ENCODE results near the gene ENAM.
"Not testable (repeated sequence)": the region's sequence is repeated elsewhere in the genome, so short reads cannot be mapped to it uniquely, and the experiment has no call there.

ENAM gene

DNA sequence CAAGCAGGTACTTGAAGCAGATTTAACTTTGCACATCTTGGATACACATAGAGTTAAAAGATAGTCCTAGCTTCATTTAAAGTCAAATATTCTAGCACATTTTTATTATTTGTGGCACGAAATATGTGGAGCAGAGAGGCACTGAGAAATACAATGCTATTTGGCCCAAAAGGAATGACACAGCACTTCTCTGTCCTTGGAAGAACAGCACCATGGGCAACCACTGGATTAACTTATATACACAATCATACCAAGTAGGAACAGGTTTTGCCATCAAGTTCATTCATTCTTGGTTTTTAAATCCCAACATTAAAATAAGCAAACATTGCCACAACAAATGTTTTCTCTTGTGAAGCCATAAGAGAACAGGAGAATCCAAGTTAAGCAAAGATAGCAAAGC is 924 bp upstream of the ENAM start:
- TF ChIP-seq, protein P1, sequence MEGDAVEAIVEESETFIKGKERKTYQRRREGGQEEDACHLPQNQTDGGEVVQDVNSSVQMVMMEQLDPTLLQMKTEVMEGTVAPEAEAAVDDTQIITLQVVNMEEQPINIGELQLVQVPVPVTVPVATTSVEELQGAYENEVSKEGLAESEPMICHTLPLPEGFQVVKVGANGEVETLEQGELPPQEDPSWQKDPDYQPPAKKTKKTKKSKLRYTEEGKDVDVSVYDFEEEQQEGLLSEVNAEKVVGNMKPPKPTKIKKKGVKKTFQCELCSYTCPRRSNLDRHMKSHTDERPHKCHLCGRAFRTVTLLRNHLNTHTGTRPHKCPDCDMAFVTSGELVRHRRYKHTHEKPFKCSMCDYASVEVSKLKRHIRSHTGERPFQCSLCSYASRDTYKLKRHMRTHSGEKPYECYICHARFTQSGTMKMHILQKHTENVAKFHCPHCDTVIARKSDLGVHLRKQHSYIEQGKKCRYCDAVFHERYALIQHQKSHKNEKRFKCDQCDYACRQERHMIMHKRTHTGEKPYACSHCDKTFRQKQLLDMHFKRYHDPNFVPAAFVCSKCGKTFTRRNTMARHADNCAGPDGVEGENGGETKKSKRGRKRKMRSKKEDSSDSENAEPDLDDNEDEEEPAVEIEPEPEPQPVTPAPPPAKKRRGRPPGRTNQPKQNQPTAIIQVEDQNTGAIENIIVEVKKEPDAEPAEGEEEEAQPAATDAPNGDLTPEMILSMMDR (IDR thresholded peaks at IDR 0.05; ENCODE audit: borderline replicate concordance, insufficient read depth, low read depth, low read length) = no peak
- no peak overlapping the region for H3K4me3 ChIP-seq (ENCODE audit: low read depth, low read length)

DNA sequence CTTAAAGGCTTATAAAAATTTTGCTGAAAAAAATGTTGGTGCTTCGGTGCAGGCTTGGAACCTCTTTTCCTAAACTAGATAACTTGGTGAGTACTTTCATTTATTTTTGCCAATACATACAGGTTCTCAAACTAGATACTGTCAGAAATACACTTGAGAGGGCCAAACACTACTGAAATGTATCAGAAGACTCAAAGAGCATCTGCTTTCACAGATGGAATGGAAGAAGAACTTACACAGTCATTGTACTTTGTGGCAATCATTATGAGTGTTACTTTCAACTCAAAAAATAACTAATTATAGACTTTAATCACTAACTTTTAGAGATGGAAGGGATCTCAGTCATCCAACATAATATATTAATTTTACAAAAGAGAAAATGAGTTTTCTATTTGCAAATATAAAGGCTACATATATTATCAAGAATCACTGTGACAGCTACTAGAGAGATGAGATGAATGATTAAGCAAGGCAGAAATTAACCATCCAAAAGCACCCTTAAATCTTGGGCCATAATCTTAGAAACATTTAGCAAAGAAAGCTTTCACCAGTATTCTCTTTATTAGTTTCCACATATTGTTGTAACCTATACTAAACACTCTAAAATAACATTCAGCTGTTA is 1.0 kb downstream of the ENAM start:
- TF ChIP-seq, protein P1 (IDR thresholded peaks at IDR 0.05; ENCODE audit: borderline replicate concordance, insufficient read depth, low read depth, low read length) = no peak
- H3K4me3 ChIP-seq (ENCODE audit: low read depth, low read length) = no peak overlapping the region

DNA sequence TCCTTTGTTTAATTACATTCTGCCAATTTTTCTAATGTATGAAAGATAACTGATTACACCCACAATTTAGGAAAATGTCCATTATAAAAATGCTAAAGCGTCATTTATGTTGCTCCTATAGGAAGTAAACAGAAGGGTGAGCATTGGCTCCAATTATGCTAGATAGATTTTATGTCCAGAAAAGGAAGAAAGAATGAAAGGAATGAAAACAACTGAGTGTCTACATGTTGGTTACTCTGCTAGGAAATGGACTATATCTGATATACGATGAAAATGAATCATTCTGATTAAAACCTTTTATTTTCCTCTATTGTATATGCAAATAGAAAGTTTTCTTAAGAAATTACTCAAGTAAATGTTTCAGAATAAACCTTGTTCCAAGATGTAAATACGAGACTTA is 1.6 kb downstream of the ENAM start:
- no peak overlapping the region for H3K4me3 ChIP-seq (ENCODE audit: low read depth, low read length)
- TF ChIP-seq, protein P1 (IDR thresholded peaks at IDR 0.05; ENCODE audit: borderline replicate concordance, insufficient read depth, low read depth, low read length) = no peak

DNA sequence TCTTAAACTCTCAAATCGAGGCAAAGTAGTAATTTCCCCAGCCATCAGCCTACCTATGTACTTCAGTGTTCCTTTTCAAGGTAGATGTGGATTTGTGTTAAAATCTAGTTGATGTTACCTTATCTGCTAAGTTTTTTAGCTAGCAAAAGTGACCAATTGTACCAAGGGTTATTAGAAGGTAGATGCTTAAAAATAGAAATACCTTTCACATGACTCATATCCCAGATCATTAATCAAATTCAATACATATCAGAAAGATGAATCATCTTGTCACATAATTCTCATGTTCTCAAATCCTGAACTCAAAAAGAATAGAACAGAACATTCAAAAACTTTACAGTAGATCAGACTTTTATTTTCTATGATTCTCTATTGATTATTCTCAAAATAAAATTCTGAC is 3.5 kb downstream of the ENAM start:
- TF ChIP-seq, protein P1 (IDR thresholded peaks at IDR 0.05; ENCODE audit: borderline replicate concordance, insufficient read depth, low read depth, low read length) = no peak
- no peak overlapping the region for H3K4me3 ChIP-seq (ENCODE audit: low read depth, low read length)

DNA sequence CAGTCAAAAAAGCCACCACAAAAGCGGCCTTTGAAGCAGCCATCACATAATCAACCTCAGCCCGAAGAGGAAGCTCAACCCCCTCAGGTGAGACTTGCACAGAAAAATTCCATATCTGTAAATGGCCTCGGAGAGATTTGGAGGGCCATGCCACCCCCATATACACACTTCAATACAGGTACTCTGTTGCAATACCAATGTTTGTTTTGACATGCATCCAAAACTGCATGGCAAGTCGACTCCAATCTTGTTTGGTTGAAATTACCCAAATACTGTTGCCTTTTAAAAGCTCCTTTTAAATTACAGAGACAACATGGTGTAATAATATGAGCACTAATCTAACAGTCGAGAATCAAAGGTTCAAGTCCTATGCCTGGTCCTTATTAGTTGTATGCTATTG is 5.9 kb downstream of the ENAM start:
- H3K4me3 ChIP-seq (ENCODE audit: low read depth, low read length) = no peak overlapping the region
- TF ChIP-seq, protein P1 (IDR thresholded peaks at IDR 0.05; ENCODE audit: borderline replicate concordance, insufficient read depth, low read depth, low read length) = no peak

DNA sequence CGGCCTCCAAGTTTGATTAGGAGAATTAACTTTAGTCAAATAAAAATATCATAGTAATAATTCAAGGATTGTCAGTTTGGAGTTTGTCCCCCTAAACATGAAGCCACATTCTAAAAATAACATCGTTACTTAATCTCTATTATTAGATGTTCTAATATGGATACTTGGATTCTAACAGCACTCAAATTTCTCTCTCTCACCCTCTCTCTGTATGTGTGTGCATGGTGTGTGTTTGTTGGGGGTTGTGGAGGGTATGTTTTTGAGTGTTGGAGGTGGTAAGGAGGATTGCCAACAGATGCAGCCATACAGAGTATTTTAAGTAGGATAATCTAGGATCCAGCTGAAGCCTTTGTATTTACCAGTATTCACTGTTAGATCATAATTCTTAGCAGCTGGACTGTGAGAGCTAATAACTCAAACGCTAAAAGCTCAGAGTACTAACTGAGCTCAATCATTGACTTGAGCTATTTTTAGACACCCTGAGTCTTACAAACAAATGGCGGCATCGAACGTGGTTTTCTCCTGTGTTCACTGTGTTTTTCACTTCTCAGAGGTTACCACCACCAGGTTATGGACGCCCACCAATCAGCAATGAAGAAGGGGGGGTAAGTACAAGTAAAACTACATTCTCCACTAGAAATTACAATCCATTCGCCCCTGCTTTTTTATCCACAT is 8.8 kb downstream of the ENAM start:
- no peak overlapping the region for H3K4me3 ChIP-seq (ENCODE audit: low read depth, low read length)
- TF ChIP-seq, protein P1 (IDR thresholded peaks at IDR 0.05; ENCODE audit: borderline replicate concordance, insufficient read depth, low read depth, low read length) = no peak

DNA sequence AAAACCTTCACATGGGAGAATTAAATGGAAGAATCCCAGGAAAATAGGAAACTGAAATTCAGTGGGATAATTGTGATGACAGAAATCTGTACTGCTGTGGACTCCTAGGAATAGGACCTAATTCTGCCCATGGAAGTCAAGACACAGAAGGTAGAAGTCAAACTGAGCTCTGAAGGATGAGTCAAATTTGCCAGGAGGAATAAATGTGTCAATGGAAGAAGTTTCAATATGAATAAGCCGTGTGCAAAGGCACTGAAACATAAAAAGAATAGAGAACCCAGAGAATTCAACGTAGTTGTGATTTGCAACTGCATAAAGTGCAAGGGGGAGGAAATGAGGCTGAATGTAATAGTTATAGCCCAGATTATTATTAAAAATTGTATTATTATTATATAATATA is 11.6 kb downstream of the ENAM start:
- TF ChIP-seq, protein P1 (IDR thresholded peaks at IDR 0.05; ENCODE audit: borderline replicate concordance, insufficient read depth, low read depth, low read length) = no peak
- H3K4me3 ChIP-seq (ENCODE audit: low read depth, low read length) = no peak overlapping the region

DNA sequence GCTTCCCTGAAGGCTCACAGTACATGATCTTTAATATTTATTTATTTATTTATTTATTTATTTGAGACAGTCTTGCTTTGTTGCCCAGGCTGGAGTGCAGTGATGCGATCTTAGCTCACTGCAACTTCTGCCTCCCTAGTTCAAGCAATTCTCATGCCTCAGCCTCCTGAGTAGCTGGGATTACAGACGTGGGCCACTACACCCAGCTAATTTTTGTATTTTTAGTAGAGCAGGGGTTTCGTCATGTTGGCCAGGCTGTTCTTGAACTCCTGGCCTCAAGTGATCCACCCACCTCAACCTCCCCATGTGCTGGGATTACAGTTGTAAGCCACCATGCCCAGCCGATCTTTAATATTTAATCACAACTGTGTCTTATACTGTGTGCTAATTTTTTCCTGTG is 22.2 kb downstream of the ENAM start:
- not testable (repeated sequence) for H3K4me3 ChIP-seq (ENCODE audit: low read depth, low read length)

All from GM12875 (cell line).